Measurements from ENCODE around the gene BRD3. TPM values are rescaled to one million over a fixed set of nuclear protein-coding genes. Genes with fewer than 3 reads are reported as not detected.

The BRD3 gene
- total RNA-seq, 1 experiment from 2014 or later, result 63.1 TPM

- Histone ChIP-seq H2BK15ac (ENCODE audit: low read depth, low read length) (no peak overlapping the region), H2BK12ac (ENCODE audit: insufficient read length, low read depth, low read length) (no peak overlapping the region), H3K23ac (ENCODE audit: insufficient read length, low read depth, low read length) (no peak overlapping the region), H2BK5ac (ENCODE audit: insufficient read length, low read length) (no peak overlapping the region), H3K9ac (ENCODE audit: extremely low read depth, insufficient read length, low read length) (no peak overlapping the region), H2AK5ac (ENCODE audit: insufficient read length, low read length) (no peak overlapping the region), H3K23me2 (ENCODE audit: insufficient read length, low read depth, low read length, poor library complexity, severe bottlenecking) (peaks cover 4% of the 10 kb centered on the region), H3K14ac (ENCODE audit: insufficient read depth, low read length) (no peak overlapping the region), H4K91ac (ENCODE audit: insufficient read length, low read depth, low read length) (no peak overlapping the region), H4K8ac (replicated peaks; ENCODE audit: insufficient read length, low read depth, low read length) (no peak overlapping the region), H3K27ac (ENCODE audit: insufficient read length, low read depth, low read length) (no peak overlapping the region), H3K79me1 (ENCODE audit: insufficient read depth, low read depth, low read length, poor library complexity, severe bottlenecking) (peaks cover 8% of the 10 kb centered on the region), H3K79me2 (ENCODE audit: insufficient read depth, low read length) (peaks cover 40% of the 10 kb centered on the region; the same call in 1 of the 2 replicates), H3K9me3 (ENCODE audit: control insufficient read depth, low read depth, low read length) (no peaks in the 10 kb centered on the region), H3K4me1 (ENCODE audit: insufficient read depth, low read length) (no peaks in the 10 kb centered on the region; the same call in 1 of the 2 replicates), H4K20me1 (ENCODE audit: control insufficient read depth, insufficient read depth, insufficient read length) (no peaks in the 10 kb centered on the region), H3K4me2 (ENCODE audit: insufficient read depth, insufficient read length, low read length) (no peak overlapping the region), H3K18ac (ENCODE audit: insufficient read length, low read depth, low read length) (no peak overlapping the region), H3K56ac (ENCODE audit: insufficient read length, low read depth, low read length) (no peak overlapping the region), H3T11ph (ENCODE audit: low read length) (no peak overlapping the region), H2AFZ (ENCODE audit: low read length) (no peak overlapping the region), H2BK20ac (ENCODE audit: low read depth, low read length, poor library complexity, severe bottlenecking) (no peak overlapping the region), H3K27me3 (ENCODE audit: insufficient read depth, low read length) (no peaks in the 10 kb centered on the region), H4K5ac (ENCODE audit: insufficient read length, low read depth, low read length) (no peak overlapping the region), H3K4ac (ENCODE audit: low read depth, low read length) (no peak overlapping the region), H2BK120ac (ENCODE audit: low read depth, low read length, poor library complexity, severe bottlenecking) (no peak overlapping the region)
- Mint-ChIP-seq H3K9me3 (no peaks in the 10 kb centered on the region; a peak in 2 of 5 replicates), H3K27ac (peak overlapping the region; percentile 1 to 93 (median 49); a peak in 4 of 7 replicates), H3K4me3 (no peak overlapping the region), H3K27me3 (ENCODE audit: low read depth) (no peaks in the 10 kb centered on the region), H3K36me3 (ENCODE audit: insufficient read depth in 1 of 3, low read depth in 3 of 3) (peaks cover 0 to 5% (median 5%) of the 10 kb centered on the region in 3 experiments; a peak in 3 of 7 replicates), H3K4me1 (peaks cover 37 to 47% of the 10 kb centered on the region in 2 experiments)
- no CpG with 5 or more reads among the region's 6 CpGs for WGBS (ENCODE audit: extremely low coverage, insufficient read length, low lambda C conversion rate)
- TF ChIP-seq CTCF (conservative IDR thresholded peaks at IDR 0.05), result no peak
- no peak for DNase-seq
Measured at GRCh38 chr9:133986061-133986460, 81.8 kb downstream of the BRD3 start.

Data from H9 (cell line).